ENCODE measurements around the gene SARS1. TPM values are rescaled to one million over a fixed set of nuclear protein-coding genes. Genes with fewer than 3 reads are reported as not detected.
A peak's percentile ranks its signal among the peaks of the same experiment; 100 is the strongest.

SARS1 gene
- total RNA-seq, 1 experiment from 2014 or later = 158 TPM

- BruUV-seq (replicated peaks) = no TSS peak
- H3K27me3 ChIP-seq (ENCODE audit: low read length) = no peaks in the 10 kb centered on the region
- peaks cover 8% of the 10 kb centered on the region; the same call in 1 of the 2 replicates for H3K4me1 ChIP-seq (ENCODE audit: insufficient read depth, low read length)
- H3K27ac ChIP-seq (ENCODE audit: low read length) = no peak overlapping the region
- H4K20me1 ChIP-seq (ENCODE audit: low read length) = no peaks in the 10 kb centered on the region
- intact Hi-C loops (cut with micrococcal nuclease) = no loop called here
- H3K36me3 ChIP-seq (ENCODE audit: low read depth, low read length) = no peaks in the 10 kb centered on the region
- H3K4me3 ChIP-seq (ENCODE audit: low read length) = peak overlapping the region; percentile 58
- H3K4me2 ChIP-seq (ENCODE audit: low read length) = peak overlapping the region; percentile 83
- no peaks in the 10 kb centered on the region for H3K9me3 ChIP-seq (ENCODE audit: low read length)
- no peaks in the 10 kb centered on the region for H3K79me2 ChIP-seq (ENCODE audit: low read length)
- no peak overlapping the region for H2AFZ ChIP-seq (ENCODE audit: low read length)
- CTCF ChIA-PET = no interaction called here
- DNase-seq (no peak), ATAC-seq (no peak)
- H3K9me2 ChIP-seq (replicated peaks; ENCODE audit: low read length) = no peaks in the 10 kb centered on the region
- TF ChIP-seq EZH2phosphoT487 (IDR thresholded peaks at IDR 0.05; ENCODE audit: borderline replicate concordance, low read length) (no peak), CTCF (conservative IDR thresholded peaks at IDR 0.05; ENCODE audit: low read depth, low read length) (no peak), EZH2 (IDR thresholded peaks at IDR 0.05; ENCODE audit: low read length, unreplicated experiment) (no peak)
- H3K9ac ChIP-seq (ENCODE audit: low read length) = no peak overlapping the region
- POLR2A ChIA-PET (ENCODE audit: unreplicated experiment) = no interaction called here
- H3F3A ChIP-seq (ENCODE audit: low read length, unreplicated experiment) = no peaks in the 10 kb centered on the region
These were observed 36.9 kb downstream of the SARS1 start for GRCh38 chr1:109250454-109251276.

- no TSS peak for BruUV-seq (replicated peaks)
- TF ChIP-seq EZH2 (IDR thresholded peaks at IDR 0.05; ENCODE audit: low read length, unreplicated experiment) (no peak), EZH2phosphoT487 (IDR thresholded peaks at IDR 0.05; ENCODE audit: borderline replicate concordance, low read length) (no peak), CTCF (conservative IDR thresholded peaks at IDR 0.05; ENCODE audit: low read depth, low read length) (no peak)
- CTCF ChIA-PET = no interaction called here
- Histone ChIP-seq H3F3A (ENCODE audit: low read length, unreplicated experiment) (no peaks in the 10 kb centered on the region), H2AFZ (ENCODE audit: low read length) (no peak overlapping the region), H3K27me3 (ENCODE audit: low read length) (no peaks in the 10 kb centered on the region), H3K36me3 (ENCODE audit: low read depth, low read length) (no peaks in the 10 kb centered on the region), H3K4me2 (ENCODE audit: low read length) (no peak overlapping the region), H3K9me2 (replicated peaks; ENCODE audit: low read length) (no peaks in the 10 kb centered on the region), H3K9ac (ENCODE audit: low read length) (no peak overlapping the region), H3K4me3 (ENCODE audit: low read length) (no peak overlapping the region), H4K20me1 (ENCODE audit: low read length) (no peaks in the 10 kb centered on the region), H3K27ac (ENCODE audit: low read length) (no peak overlapping the region), H3K4me1 (ENCODE audit: insufficient read depth, low read length) (peaks cover 8% of the 10 kb centered on the region; the same call in 1 of the 2 replicates), H3K79me2 (ENCODE audit: low read length) (no peaks in the 10 kb centered on the region), H3K9me3 (ENCODE audit: low read length) (no peaks in the 10 kb centered on the region)
- ATAC-seq (no peak), DNase-seq (no peak)
- intact Hi-C loops (cut with micrococcal nuclease) = no loop called here
- POLR2A ChIA-PET (ENCODE audit: unreplicated experiment) = no interaction called here
These were observed 37.8 kb downstream of the SARS1 start for GRCh38 chr1:109251277-109252166.
